ENCODE data around the gene IKZF2.
"Not testable (repeated sequence)": the region's sequence is repeated elsewhere in the genome, so short reads cannot be mapped to it uniquely, and the experiment has no call there.

IKZF2 gene

DNA sequence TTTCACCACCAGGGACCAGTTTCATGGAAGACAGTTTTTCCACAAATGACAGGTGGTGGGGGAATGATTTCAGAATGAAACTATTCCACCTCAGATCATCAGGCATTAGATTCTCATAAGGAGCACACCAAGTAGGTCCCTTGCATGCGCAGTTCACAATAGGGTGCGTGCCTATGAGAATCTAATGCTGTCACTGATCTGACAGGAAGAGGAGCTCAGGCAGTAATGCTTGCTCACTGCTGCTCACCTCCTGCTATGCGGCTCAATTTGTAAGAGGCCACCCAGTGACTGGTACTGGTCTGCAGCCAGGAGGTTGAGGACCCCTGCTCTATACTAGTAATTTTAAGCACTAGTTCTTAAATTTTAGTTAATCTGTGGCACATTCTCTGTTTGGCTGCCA is 107.8 kb downstream of the IKZF2 start:
- DNase-seq (ENCODE audit: low read depth in 2 of 2) = no peak

GRCh38 chr2:213042262-213042661 is 109.2 kb downstream of the IKZF2 start:
- no peak for DNase-seq (ENCODE audit: low read depth in 2 of 2)

GRCh38 chr2:213036836-213037235 is 114.6 kb downstream of the IKZF2 start:
- no peak for DNase-seq (ENCODE audit: low read depth in 2 of 2)

DNA sequence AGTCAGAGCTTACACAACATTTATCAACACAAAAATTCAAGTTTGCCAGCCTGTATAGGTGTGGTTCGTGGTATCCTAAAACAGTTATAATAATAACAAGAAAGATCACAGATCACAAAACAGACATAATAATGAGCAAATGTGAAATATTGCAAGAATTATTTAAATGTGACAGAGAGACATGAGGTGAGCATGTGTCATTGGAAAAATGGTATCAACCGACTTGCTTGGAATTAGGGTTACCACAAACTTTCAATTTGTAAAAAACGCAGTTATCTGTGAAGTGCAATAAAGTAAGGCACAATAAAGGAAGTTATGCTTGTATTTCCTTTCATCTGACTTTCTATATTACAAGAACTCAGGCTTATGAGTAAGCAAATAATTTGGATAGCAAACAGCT is 116.8 kb downstream of the IKZF2 start:
- DNase-seq (ENCODE audit: low read depth in 2 of 2) = no peak

- no peak for DNase-seq (ENCODE audit: low read depth in 2 of 2)
Observed at GRCh38 chr2:213032607-213033006, 118.8 kb downstream of the IKZF2 start.

DNA sequence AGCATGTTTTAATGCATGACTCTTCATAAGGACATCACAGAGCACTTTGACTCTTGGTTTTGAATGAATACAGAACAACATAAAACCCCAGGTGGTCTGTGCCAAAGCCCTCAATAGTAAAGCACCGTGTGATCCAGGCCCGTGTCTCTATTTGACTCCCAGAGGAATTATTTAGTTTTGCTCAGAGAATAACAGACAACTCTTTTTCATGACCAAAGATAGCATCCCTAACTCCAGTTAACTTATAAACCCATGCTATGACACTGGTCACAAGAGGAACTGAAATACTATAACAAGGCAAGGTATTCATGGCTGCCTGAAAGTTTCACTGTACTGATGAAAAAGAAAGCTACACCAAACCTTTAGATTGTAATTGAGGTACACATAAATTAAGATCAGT is 128.4 kb downstream of the IKZF2 start:
- DNase-seq (ENCODE audit: low read depth in 2 of 2) = no peak

GRCh38 chr2:213021971-213022899 is 129.2 kb downstream of the IKZF2 start:
- DNase-seq (ENCODE audit: low read depth in 2 of 2) = no peak

DNA sequence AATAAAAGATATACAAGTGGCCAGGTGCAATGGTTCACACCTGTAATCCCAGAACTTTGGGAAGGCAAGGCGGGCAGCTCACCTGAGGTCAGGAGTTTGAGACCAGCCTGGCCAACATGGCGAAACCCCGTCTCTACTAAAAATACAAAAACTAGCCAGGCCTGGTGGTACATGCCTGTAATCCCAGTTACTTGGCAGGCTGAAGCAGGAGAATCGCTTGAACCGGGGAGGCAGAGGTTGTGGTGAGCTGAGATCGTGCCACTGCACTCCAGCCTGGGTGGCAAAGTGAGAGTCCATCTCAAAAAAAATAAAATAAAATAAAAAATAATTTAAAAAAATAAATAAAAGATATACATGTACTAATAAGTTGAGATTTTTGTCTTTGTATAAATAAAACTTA is 130.5 kb downstream of the IKZF2 start:
- not testable (repeated sequence) for DNase-seq (ENCODE audit: low read depth in 2 of 2)

- no peak for DNase-seq (ENCODE audit: low read depth in 2 of 2)
Observed at GRCh38 chr2:213020268-213020667, 131.1 kb downstream of the IKZF2 start.

DNA sequence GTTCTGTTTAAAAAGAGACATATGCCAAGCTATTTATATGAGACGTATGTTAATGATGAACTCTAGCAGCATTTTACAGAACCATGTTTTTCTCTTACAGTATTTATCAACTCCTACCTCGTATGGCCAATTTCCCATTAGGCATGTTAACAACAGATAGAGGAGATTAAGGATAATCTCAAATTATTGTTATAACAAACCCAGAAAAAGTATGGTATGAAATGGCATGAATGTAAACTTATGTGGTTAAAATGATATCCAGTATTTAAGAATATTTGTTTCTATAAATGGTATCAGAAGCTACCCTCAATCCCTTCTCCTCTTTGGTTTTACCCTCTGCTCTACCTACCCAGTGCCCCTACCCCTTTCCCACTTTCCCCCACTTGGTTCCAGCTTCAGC is 132.0 kb downstream of the IKZF2 start:
- no peak for DNase-seq (ENCODE audit: low read depth in 2 of 2)

- DNase-seq (ENCODE audit: low read depth in 2 of 2) = no peak
Observed at GRCh38 chr2:213018340-213018901, 133.0 kb downstream of the IKZF2 start.

- DNase-seq (ENCODE audit: low read depth in 2 of 2) = no peak
Observed at GRCh38 chr2:213017404-213017803, 134.0 kb downstream of the IKZF2 start.

DNA sequence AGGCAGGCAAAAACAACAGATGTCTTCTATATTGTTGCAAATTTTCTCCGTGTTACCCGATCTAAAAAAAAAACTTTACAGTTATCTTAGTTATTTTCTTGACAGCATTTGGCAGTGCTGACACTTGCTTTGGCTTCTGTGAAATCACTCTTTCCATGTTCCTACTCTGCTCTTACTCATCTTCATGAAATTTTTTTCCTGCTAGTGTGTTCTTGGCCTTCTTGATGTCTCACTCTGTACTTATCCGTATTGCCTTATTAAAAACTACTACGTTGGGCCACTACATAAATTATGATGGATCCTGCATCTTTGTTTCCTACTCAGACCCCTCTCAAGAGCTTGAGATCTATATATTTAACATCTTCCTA is 134.4 kb downstream of the IKZF2 start:
- no peak for DNase-seq (ENCODE audit: low read depth in 2 of 2)

GRCh38 chr2:213016166-213016983 is 135.0 kb downstream of the IKZF2 start:
- no peak for DNase-seq (ENCODE audit: low read depth in 2 of 2)

GRCh38 chr2:213015387-213016165 is 135.8 kb downstream of the IKZF2 start:
- DNase-seq (ENCODE audit: low read depth in 2 of 2) = peak in 1 of 2 donors; percentile 1

DNA sequence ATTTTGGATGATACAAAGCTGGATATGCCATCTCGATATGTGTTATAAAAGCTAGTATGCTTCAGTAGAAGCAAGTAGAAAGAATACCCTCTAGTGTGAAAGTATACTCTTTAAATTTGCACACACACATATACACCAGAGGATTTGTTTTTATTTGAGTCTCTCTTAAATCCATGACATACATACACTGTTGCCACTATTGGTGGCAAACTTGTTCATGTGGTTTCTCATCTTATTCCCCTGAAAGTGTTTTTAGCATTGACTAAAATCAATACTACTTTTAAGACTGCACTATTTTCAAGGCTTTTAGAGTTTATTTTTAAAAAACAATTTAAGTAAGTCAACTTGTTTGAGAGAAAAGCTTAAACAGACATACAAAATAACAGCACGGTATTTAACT is 137.4 kb downstream of the IKZF2 start:
- DNase-seq (ENCODE audit: low read depth in 2 of 2) = no peak

DNA sequence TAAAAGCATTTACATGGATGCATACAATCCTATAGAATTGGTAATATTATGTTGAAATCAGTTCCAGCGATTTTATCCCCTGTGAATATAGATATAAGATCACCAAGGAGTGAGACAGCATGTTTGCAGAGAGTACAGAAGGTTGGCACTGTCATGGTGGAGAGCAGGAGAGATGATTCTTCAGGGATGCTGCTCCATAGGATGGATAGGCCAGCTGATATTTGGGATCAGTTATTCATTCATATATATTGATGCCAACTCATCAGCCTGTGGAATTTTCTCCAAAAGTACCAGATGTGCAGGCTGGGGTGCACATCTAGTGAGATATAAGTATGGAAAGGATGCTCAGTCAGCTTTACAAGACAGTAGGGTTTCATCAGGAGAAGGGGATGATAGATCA is 139.9 kb downstream of the IKZF2 start:
- DNase-seq (ENCODE audit: low read depth in 2 of 2) = no peak

DNA sequence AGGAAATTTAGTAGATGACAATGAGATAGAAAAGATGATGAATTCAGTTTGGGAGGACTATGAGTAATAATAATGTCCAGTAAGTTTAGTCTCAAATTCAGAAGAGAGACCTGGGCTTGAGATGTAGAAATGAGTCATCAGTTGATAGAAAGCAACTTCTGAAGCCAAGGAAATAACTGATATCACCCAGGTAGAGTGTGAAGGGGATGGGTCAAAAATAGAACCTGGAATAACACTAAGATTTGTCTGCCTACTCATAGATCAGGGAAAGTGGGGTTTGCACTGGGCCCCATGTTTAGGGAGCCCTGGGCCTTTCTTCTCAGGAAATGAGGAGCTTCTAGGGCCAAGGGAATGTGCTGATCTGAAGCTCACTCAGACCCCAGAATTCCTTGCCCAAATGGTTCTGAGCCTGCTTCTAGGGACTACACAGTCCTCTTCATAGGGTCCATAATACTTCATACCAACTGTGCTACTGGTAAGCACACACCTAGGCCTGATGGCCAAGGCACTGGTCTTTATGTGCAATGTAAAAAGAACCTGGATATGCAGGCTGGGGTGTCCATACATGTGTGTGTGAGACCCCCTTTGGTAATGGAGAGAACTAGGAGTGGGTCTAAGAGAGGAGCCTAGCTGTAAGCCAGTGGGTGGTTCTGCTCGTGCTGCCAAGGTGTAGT is 141.2 kb downstream of the IKZF2 start:
- no peak for DNase-seq (ENCODE audit: low read depth in 2 of 2)

- no peak for DNase-seq (ENCODE audit: low read depth in 2 of 2)
Observed at GRCh38 chr2:213007290-213007838, 144.0 kb downstream of the IKZF2 start.

DNA sequence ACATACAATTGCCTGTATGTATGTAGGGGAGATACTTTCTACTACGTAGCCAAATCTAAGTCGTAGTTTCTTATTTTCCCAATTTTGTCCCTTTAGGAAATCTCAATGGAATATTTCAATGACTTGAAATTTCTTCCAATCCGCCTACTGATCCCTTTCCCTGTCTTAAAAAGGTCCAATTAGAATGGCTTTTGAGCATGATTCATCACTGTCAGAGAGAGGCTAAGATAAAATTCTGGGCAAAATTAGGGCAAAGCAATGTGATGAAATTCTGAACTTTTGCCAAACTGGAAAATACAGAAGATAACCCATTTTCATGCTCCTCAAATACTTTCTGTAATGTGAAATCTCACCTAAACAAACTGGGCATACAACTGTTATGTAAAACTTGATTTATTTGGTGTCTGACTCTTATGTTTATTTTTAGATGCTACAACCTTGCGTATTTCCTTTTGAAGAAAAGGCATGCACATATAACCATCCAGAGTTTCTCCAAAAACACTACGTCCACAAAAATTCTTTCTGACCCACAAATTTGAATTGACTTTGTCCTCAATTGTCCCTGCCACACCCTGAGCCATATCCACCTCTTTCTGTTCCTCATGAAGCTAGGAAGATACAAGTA is 147.1 kb downstream of the IKZF2 start:
- no peak for DNase-seq (ENCODE audit: low read depth in 2 of 2)
